Measurements from ENCODE around the gene COL9A3.

Gene COL9A3

GRCh38 chr20:62778601-62779416 is 38.0 kb upstream of the COL9A3 start:
- DNase-seq = no peak

GRCh38 chr20:62779417-62779685 is 37.5 kb upstream of the COL9A3 start:
- DNase-seq = no peak

DNA sequence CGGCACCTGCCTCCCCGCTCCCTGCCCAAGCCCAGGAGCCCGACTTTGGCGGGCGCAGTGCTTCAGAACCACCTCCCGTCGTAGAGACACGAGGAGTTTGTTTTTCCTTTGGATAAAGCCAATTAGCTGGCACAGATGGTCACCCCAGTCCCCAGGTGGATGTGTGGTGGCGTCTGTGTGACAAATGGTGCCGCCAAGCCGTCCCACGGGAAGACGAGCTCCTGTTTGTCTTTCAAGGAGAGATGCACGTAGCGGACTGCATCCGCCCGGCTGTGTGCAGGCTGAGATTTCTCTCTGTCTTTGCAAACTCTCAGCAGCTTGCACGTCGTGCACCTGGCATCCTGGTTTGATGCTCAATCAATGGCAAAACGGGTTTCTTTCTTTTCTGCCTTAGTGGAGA is 36.6 kb upstream of the COL9A3 start:
- no peak for DNase-seq

DNA sequence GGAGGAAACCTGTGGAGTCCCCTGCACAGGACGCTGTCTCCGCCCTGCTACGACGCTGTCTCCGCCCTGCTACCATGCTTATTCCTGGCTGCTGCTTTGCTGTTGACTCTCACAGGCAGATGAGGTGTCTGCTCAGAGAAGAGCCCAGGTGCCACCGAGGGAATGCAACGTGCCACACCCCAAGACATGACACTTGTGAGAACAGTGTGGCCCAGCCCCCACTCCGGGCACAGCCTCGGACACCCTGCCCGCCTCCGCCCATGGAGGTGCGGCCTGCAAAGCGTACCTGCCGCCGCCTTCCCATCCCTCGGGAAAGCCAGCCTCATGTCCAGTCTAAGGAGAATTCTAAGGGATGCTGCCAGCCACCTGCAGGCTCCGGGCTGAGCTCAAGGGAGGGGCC is 36.2 kb upstream of the COL9A3 start:
- no peak for DNase-seq

DNA sequence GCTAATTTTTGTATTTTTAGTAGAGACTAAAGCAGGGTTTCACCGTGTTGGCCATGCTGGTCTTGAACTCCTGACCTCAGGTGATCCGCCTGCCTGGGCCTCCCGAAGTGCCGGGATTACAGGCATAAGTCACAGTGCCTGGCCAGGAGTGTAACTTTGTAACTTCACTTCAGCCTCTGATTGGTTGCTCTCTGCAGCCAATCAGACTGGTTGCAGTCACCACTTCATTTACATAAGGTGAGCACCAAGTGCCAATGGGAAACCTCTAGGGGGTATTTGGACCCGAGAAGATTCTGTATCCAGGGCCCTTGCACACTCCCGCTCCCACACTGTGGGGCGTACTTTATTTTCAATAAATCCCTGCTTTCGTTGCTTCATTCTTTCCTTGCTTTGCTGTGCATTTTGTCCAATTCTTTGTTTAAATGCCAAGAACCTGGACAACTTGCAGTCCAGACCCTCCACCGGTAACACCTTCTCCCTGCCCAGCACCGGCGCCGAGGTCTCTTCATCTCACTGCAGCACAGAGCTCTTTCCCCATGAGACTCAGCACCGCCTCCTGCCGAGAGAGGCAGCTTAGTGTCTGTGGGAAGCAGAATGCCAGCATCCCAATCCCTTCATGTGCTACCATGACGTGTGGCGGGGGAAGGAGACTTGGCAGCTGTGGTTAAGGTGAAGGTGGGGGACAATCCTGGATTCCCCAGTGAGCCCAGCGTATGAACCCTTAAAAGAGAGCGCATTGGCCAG is 34.5 kb upstream of the COL9A3 start:
- DNase-seq = no peak

DNA sequence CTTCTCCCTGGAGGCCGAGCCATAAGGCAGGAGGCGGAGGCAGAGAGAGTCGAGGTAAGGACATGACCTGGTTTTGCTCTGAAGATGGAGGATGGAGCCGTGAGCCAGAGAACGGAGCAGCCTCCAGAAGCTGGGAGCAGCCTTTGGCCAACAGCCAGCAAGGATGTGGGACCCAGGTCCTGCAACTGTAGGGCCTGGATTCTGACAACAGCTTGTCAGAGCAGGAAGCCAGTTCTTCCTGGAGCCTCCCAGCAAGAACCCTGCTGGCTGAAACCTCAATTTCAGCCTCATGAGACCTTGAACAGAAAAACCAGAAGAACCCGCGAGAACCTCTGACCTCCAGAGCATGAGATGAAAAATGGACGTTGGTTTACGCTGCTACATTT is 34.0 kb upstream of the COL9A3 start:
- no peak for DNase-seq

GRCh38 chr20:62784497-62784896 is 32.4 kb upstream of the COL9A3 start:
- DNase-seq = no peak

- no peak for DNase-seq
These were observed 31.5 kb upstream of the COL9A3 start for GRCh38 chr20:62785393-62785792.

GRCh38 chr20:62786157-62786556 is 30.7 kb upstream of the COL9A3 start:
- no peak for DNase-seq

- no peak for DNase-seq
These were observed 29.5 kb upstream of the COL9A3 start for GRCh38 chr20:62787321-62787720.

- no peak for DNase-seq
These were observed 29.0 kb upstream of the COL9A3 start for GRCh38 chr20:62787866-62788265.

DNA sequence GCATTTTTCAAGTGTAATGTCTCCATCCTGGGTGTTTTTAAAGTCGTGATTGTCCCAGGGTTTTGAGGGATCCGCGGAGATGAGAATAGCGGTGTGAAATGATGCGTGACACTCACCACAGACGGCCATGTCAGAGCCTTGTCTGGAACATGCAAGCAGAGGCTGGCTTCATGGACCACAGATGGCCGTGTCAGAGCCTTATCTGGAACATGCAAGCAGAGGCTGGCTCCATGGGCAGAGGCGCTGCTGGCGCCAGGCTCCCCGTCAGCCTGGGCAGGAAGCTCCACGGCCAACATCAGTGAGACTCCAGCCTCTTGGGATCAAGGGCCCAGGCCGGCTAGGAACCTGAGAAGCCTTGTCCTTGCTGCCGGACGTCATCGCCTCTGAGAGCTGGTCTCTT is 28.2 kb upstream of the COL9A3 start:
- no peak for DNase-seq

DNA sequence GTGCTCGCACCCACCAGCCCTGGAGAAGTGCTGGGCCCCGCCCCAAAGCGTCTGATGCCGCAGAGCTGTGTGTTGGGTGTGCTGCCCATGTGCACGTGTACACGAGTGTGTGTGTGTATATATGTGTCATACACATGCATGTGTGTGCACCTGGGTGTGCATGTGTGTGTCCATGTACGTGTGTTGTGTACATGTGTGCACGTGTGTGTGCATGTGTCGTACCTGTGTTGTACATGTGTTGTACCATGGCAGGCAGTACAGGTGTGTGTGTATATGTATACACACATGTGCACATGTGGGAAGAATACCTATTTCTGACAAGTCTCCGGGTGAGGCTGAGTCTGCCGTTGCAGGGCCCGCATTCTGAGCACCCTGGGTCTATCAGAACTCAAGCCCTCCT is 26.8 kb upstream of the COL9A3 start:
- DNase-seq = no peak

- DNase-seq = peak; percentile 65
These were observed 25.3 kb upstream of the COL9A3 start for GRCh38 chr20:62791301-62792181.

GRCh38 chr20:62792182-62792939 is 24.5 kb upstream of the COL9A3 start:
- DNase-seq = no peak

GRCh38 chr20:62792940-62793756 is 23.7 kb upstream of the COL9A3 start:
- DNase-seq = no peak

DNA sequence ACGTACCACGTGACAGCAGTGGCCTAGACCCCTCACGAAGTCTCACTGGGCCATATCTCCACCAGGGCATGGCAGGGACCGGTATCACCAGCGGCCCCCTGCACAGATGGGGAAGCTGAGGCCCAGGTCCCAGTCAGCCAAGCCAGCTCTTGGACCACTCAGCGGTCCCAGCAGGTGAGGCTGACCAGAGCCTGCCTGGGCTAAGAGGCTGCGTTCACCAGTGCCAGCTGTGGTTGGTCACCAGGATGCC is 23.2 kb upstream of the COL9A3 start:
- no peak for DNase-seq

DNA sequence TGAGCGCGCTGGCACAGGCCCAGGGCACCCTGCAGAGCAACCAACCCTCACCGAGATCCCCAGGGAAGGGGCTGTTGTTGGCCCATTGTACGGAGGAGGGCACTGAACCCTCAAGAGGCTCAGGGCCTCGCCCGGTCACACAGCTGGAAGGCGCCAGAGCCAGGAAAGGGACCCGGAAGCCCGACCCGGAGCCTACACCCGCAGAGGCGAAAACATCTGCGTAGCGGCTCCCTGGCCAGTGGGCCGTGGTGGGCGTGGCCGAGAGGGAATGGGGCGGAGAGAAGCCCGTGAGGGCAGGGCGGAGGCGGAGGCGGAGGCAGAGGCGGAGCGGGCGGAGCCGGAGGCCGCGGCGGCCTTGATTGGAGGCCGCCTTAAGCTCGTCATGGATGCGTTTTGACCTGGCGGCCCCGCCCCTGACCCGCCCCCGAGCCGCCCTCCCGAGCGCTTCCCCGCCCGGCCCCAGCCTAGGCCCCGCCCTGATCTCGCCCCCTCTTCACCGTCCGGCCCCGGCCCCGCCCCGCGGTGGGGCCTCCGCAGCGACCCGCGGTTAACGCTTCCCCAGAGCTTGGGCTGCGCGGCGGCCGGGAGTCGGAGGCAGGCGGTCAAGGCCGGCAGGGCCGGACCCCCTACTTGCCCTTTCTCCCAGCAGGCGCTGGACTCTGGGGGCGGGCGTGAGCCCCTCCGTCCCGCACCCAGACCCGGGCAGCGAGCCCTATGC is 22.7 kb upstream of the COL9A3 start:
- DNase-seq = peak; percentile 79

DNA sequence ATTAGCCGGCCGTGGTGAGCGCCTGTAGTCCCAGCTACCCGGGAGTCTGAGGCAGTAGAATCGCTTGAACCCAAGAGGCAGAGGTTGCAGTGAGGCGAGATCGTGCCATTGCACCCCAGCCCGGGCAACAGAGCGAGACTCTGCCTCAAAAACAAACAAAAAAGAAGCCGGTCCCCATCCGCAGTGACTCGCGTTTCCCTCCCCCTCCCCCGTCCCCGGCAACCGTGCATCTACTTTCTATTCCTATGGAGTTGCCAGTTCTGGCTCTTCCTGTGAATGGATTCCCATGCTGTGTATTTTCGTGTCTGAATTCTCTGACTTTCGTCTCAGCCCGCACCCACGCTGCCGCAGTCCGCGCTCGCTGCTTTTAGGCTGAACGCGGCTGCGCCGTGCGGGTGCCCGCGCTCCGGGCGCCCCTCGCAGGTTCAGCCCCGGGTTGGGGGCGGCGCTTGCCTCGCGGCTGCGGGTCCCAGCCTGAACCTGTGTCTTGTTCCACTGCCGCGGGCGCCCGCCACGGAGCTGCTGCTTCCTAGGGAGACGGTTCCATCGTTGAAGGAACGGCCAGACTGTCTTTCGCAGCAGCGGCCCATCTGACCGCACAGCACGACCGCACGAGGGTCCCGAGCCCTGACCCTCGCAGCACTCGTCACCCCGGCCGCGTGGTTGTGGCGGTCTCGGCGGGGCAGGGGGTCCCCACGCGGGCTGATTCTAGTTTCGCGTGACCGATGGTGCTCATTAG is 21.7 kb upstream of the COL9A3 start:
- DNase-seq = no peak

DNA sequence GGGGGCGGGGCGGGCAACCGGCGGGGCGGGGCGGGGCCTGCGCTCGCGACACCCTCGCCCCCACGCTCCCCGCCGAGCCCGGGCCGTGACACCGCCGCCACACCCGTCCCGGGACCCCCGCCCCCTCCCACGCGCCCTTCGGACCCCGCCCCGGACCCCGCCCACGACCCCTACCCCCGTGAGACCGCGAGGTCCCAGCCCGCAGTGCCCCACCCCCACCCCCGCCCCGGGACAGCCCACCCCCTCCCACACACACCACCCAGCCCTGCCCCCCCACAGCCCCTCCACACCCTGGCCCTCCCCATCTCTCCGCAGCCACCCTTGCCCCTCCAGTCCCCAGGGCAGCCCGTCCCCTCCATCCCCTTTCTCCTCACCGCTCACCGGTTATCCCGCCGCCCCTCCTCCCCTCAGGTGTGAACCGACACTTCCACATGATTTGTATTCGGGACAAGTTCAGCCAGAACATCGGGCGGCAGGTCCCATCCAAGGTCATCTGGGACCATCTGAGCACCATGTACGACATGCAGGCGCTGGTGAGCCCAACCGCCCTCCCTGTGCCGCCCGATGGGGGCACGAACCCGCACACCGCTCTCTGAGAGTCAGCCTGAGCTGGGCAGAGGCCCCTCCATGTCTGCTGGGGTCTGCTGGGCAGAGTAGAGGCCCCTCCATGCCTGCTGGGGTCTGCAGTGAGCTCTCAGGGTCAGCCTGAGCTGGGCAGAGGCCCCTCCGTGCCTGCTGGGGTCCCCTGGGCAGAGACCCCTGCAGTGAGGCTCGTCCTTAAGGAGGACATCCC is 20.0 kb upstream of the COL9A3 start:
- DNase-seq = no peak
